ENCODE measurements around the gene AP3S2.

- TF ChIP-seq, protein P1, sequence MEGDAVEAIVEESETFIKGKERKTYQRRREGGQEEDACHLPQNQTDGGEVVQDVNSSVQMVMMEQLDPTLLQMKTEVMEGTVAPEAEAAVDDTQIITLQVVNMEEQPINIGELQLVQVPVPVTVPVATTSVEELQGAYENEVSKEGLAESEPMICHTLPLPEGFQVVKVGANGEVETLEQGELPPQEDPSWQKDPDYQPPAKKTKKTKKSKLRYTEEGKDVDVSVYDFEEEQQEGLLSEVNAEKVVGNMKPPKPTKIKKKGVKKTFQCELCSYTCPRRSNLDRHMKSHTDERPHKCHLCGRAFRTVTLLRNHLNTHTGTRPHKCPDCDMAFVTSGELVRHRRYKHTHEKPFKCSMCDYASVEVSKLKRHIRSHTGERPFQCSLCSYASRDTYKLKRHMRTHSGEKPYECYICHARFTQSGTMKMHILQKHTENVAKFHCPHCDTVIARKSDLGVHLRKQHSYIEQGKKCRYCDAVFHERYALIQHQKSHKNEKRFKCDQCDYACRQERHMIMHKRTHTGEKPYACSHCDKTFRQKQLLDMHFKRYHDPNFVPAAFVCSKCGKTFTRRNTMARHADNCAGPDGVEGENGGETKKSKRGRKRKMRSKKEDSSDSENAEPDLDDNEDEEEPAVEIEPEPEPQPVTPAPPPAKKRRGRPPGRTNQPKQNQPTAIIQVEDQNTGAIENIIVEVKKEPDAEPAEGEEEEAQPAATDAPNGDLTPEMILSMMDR (conservative IDR thresholded peaks at IDR 0.05; ENCODE audit: low read depth, low read length), result no peak
- TF ChIP-seq RAD21 (IDR thresholded peaks at IDR 0.05; ENCODE audit: low read length), result no peak
- TF ChIP-seq BHLHE40 (IDR thresholded peaks at IDR 0.05; ENCODE audit: low read depth, low read length), result no peak
- TF ChIP-seq POLR2A (IDR thresholded peaks at IDR 0.05; ENCODE audit: low read depth, low read length), result no peak
- TF ChIP-seq CHD1 (IDR thresholded peaks at IDR 0.05; ENCODE audit: low read depth, low read length), result no peak
- no peak for TF ChIP-seq MAZ (IDR thresholded peaks at IDR 0.05; ENCODE audit: borderline replicate concordance, low read depth, low read length)
- no peak for TF ChIP-seq MXI1 (IDR thresholded peaks at IDR 0.05; ENCODE audit: borderline replicate concordance, low read depth, low read length)
- TF ChIP-seq NFE2L2 (IDR thresholded peaks at IDR 0.05; ENCODE audit: low read depth, low read length), result no peak
- no peak for TF ChIP-seq SMC3 (IDR thresholded peaks at IDR 0.05; ENCODE audit: low read depth, low read length)
- no peak for TF ChIP-seq CEBPB (IDR thresholded peaks at IDR 0.05; ENCODE audit: low read depth, low read length)
- no peak for TF ChIP-seq MAFK (IDR thresholded peaks at IDR 0.05; ENCODE audit: low read depth, low read length)
- no peak for TF ChIP-seq USF2 (IDR thresholded peaks at IDR 0.05; ENCODE audit: low read depth, low read length)
These were observed 83.0 kb downstream of the AP3S2 start for GRCh38 chr15:89810837-89811236.
